Activated CD4-positive, alpha-beta T cell treated with anti-CD3 and anti-CD28 coated beads for 1 hour (primary cell): ENCODE measurements around the gene SHISAL2B.
"Not testable (repeated sequence)": the region's sequence is repeated elsewhere in the genome, so short reads cannot be mapped to it uniquely, and the experiment has no call there.

Experiments used
- DNase-seq: peaks from one replicate; pipeline ENCODE4 v3.0.0-alpha.2; 2020

SHISAL2B gene

GRCh38 chr5:64690417-64691151 lies at the start of gene SHISAL2B:
TSS of gene SHISAL2B (plus strand) at chr5:64690503. CDS start at chr5:64690624, 121 bp downstream.
- no peak for DNase-seq

- DNase-seq: no peak
Measured at GRCh38 chr5:64644831-64645230, 45.5 kb upstream of the SHISAL2B start.

GRCh38 chr5:64646169-64646568 lies 44.1 kb upstream of the SHISAL2B start:
- DNase-seq: no peak

GRCh38 chr5:64649512-64649911 lies 40.8 kb upstream of the SHISAL2B start:
- DNase-seq: no peak

- DNase-seq: no peak
Measured at GRCh38 chr5:64653766-64654560, 36.3 kb upstream of the SHISAL2B start.

GRCh38 chr5:64654561-64654938 lies 35.8 kb upstream of the SHISAL2B start:
- DNase-seq: no peak

GRCh38 chr5:64655596-64655995 lies 34.7 kb upstream of the SHISAL2B start:
- DNase-seq: no peak

- no peak for DNase-seq
Measured at GRCh38 chr5:64659289-64659688, 31.0 kb upstream of the SHISAL2B start.

- not testable (repeated sequence) for DNase-seq
Measured at GRCh38 chr5:64663181-64663580, 27.1 kb upstream of the SHISAL2B start.

GRCh38 chr5:64665243-64665642 lies 25.1 kb upstream of the SHISAL2B start:
- no peak for DNase-seq

GRCh38 chr5:64666078-64666477 lies 24.2 kb upstream of the SHISAL2B start:
- DNase-seq: no peak

- no peak for DNase-seq
Measured at GRCh38 chr5:64667068-64667467, 23.2 kb upstream of the SHISAL2B start.

- DNase-seq: no peak
Measured at GRCh38 chr5:64670277-64670676, 20.0 kb upstream of the SHISAL2B start.

GRCh38 chr5:64671678-64672077 lies 18.6 kb upstream of the SHISAL2B start:
- DNase-seq: no peak

GRCh38 chr5:64678374-64678773 lies 11.9 kb upstream of the SHISAL2B start:
- DNase-seq: no peak

GRCh38 chr5:64680289-64680688 lies 10.0 kb upstream of the SHISAL2B start:
- DNase-seq: no peak

- DNase-seq: no peak
Measured at GRCh38 chr5:64682608-64683007, 7.7 kb upstream of the SHISAL2B start.

- DNase-seq: no peak
Measured at GRCh38 chr5:64685866-64686265, 4.4 kb upstream of the SHISAL2B start.

- DNase-seq: no peak
Measured at GRCh38 chr5:64688391-64688790, 1.9 kb upstream of the SHISAL2B start.

GRCh38 chr5:64688965-64689364 lies 1.3 kb upstream of the SHISAL2B start:
- no peak for DNase-seq

GRCh38 chr5:64690104-64690416 lies 243 bp upstream of the SHISAL2B start:
- no peak for DNase-seq

- no peak for DNase-seq
Measured at GRCh38 chr5:64691291-64691690, 988 bp downstream of the SHISAL2B start.

- DNase-seq: no peak
Measured at GRCh38 chr5:64693636-64694035, 3.3 kb downstream of the SHISAL2B start.

GRCh38 chr5:64696414-64696813 lies 6.1 kb downstream of the SHISAL2B start:
- not testable (repeated sequence) for DNase-seq

GRCh38 chr5:64700765-64701164 lies 10.5 kb downstream of the SHISAL2B start:
- DNase-seq: no peak
